GM10248 (cell line): Measurements from ENCODE around the gene SLX9.
A peak's percentile ranks its signal among the peaks of the same experiment; 100 is the strongest.

ENCODE experiments used
- CTCF ChIA-PET: fragments of 300-600 bp; sonication (Branson Sonifier 250); formaldehyde crosslinking; extraction: SDS; loops from one replicate; lab custom pipeline; 2021; ENCODE audit warnings: antibody characterized with exemption; lab: Yijun Ruan, JAX
- POLR2A ChIA-PET: fragments of 350-650 bp; sonication (Branson Sonifier 250); formaldehyde crosslinking; extraction: SDS; loops from one replicate; lab custom pipeline; 2020; ENCODE audit warnings: antibody characterized with exemption; lab: Yijun Ruan, JAX
- DNase-seq: peaks from one replicate; pipeline ENCODE4 v3.0.0; 2012; ENCODE audit errors: extremely low spot score
- CTCF ChIP-seq: IDR thresholded peaks from 2 replicates; pipeline ENCODE4 v1.5.1; 2012; ENCODE audit warnings: mild to moderate bottlenecking, low read depth; ENCODE audit errors: extremely low read depth, missing control alignments, control extremely low read depth

SLX9 gene

GRCh38 chr21:44939532-44940115 is at the start of gene SLX9:
Gene SLX9, plus strand, starts transcription at chr21:44940029. Its CDS starts 29 bp downstream, at chr21:44940058.
- DNase-seq = peak; percentile 93
- ChIA-PET CTCF (interaction anchor here (1.1 to 2.8 kb wide), 7 partner anchors 9 to 199 kb away, joined by 3 to 25 read pairs (median 5); no protein-coding TSS in a partner anchor), POLR2A (interaction anchor here (0.9 kb wide), 1 partner anchor 12 kb away, joined by 12 read pairs; no protein-coding TSS in a partner anchor)
- no peak for TF ChIP-seq CTCF

- ChIA-PET CTCF (interaction anchor here (10.9 kb wide), 1 partner anchor 40 kb away, joined by 104 read pairs; no protein-coding TSS in a partner anchor), POLR2A (no interaction called here)
- DNase-seq = no peak
- no peak for TF ChIP-seq CTCF
These were observed 49.4 kb upstream of the SLX9 start for GRCh38 chr21:44890338-44890931.

- ChIA-PET CTCF (interaction anchor here (1.5 to 10.9 kb wide), 2 partner anchors 40 to 231 kb away, joined by 3 to 104 read pairs; no protein-coding TSS in a partner anchor), POLR2A (no interaction called here)
- no peak for DNase-seq
- no peak for TF ChIP-seq CTCF
These were observed 48.8 kb upstream of the SLX9 start for GRCh38 chr21:44890961-44891541.

DNA sequence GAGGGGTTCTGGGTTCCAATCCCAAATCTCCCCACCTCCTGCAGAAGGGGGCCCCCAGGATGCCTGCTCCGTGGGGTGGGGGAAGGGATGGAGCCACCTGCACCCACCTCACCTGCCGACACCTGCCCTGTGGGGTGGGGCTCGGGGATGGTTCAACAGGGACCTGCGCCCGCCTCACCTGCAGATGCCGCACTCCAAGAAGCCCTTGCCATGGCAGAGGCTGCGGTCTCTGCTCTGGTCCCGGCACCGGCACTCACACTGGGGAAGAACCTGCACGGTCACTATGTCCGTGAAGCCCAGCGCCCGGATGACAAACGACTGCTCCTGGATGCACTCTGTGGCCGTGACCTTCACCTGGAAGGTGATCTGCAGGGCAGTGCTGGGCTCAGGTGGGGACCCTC is 48.2 kb upstream of the SLX9 start:
- no peak for TF ChIP-seq CTCF
- ChIA-PET POLR2A (no interaction called here), CTCF (interaction anchor here (0.9 to 10.9 kb wide), 9 partner anchors 9 to 237 kb away, joined by 3 to 104 read pairs (median 9); no protein-coding TSS in a partner anchor)
- no peak for DNase-seq

DNA sequence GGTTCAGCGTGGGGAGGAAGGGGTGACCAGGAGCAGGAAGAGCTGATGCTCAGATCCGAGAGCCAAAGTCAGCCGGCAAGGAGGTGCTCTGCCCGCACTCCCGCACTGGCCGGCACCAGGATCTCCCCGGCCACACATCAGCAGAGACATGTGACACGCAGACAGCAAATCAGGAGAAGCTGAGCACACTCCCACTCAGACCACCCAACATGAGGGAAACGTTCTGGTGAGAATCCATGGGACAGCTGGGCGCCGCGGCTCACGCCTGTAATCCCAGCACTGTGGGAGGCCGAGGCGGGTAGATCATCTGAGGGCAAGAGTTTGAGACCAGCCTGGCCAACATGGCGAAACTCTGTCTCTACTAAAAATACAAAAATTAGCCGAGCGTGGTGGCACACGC is 47.7 kb upstream of the SLX9 start:
- DNase-seq = no peak
- no peak for TF ChIP-seq CTCF
- ChIA-PET CTCF (interaction anchor here (0.9 to 10.9 kb wide), 12 partner anchors 10 to 236 kb away, joined by 3 to 104 read pairs (median 5); no protein-coding TSS in a partner anchor), POLR2A (no interaction called here)

DNA sequence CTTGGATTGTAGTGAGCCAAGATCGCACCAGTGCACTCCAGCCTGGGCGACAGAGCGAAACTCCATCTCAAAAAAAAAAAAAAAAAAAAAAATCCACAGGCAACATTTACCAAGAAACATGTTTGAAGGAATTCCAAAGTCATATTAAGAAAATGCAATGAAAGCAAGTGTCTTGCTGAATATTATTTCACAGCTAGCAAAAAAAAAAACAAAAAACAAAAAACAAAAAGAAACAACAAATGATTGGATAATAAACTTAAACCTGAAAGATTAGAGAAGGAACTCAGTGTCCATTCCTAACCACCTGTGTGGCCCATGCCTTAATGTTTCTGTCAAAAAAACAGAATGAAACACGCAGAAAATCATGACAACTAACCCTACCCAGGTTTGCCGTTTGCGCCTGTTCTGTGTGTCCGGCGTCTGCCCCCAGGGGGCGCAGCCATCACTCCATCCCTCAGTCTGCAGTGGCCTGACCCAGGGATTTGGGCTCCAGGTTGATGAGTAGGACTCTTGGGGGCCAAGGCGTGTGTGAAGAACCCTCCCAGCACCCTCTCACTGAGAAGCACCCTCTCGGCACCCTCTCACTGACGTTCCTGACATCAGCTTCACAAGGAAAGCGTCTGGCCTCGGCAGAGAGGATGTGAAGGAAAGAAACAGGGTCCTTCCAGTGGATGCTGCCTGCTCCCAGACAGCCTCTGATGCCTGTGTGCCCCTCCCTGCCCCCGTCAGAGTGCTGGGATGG is 47.1 kb upstream of the SLX9 start:
- peak; percentile 83 for DNase-seq
- POLR2A ChIA-PET = no interaction called here
- peak; percentile 88 for TF ChIP-seq CTCF
- CTCF ChIA-PET = interaction anchor here (0.7 to 10.9 kb wide), 16 partner anchors 10 to 235 kb away, joined by 3 to 104 read pairs (median 4); partner anchors contain the start of gene PTTG1IP
